ENCODE results near the gene MTX1. TPM values are rescaled to one million over a fixed set of nuclear protein-coding genes. Genes with fewer than 3 reads are reported as not detected.
"Not testable (repeated sequence)": the region's sequence is repeated elsewhere in the genome, so short reads cannot be mapped to it uniquely, and the experiment has no call there.

MTX1 gene
- total RNA-seq, 2 donors from 2014 or later = 47.3 to 63.2 TPM

- H3K9ac ChIP-seq (ENCODE audit: extremely low read depth, low read length, poor library complexity, severe bottlenecking) = no peak overlapping the region
- no peaks in the 10 kb centered on the region for H3K27me3 Mint-ChIP-seq (ENCODE audit: insufficient read depth)
- H3K27ac Mint-ChIP-seq = no peak overlapping the region
- no peak overlapping the region for H3K27ac ChIP-seq (ENCODE audit: low read depth, low read length)
- H3K27me3 ChIP-seq (ENCODE audit: control insufficient read depth, insufficient read depth, low read length, poor library complexity, severe bottlenecking) = no peaks in the 10 kb centered on the region
- H3K4me3 ChIP-seq (ENCODE audit: low read length) = no peak overlapping the region
- H3K36me3 Mint-ChIP-seq (ENCODE audit: low read depth) = peaks cover 2% of the 10 kb centered on the region
- H3K4me1 Mint-ChIP-seq = peaks cover 18% of the 10 kb centered on the region
- no peaks in the 10 kb centered on the region for H3K9me3 ChIP-seq (ENCODE audit: control insufficient read depth, low read length)
- no peaks in the 10 kb centered on the region for H3K36me3 ChIP-seq (ENCODE audit: control insufficient read depth, insufficient read depth, low read length)
- H3K9me3 Mint-ChIP-seq = no peaks in the 10 kb centered on the region
- H3K4me3 Mint-ChIP-seq = no peak overlapping the region
- no peak for DNase-seq
- TF ChIP-seq CTCF (conservative IDR thresholded peaks at IDR 0.05) = no peak
- WGBS, 2 experiments (ENCODE audit: insufficient coverage in 1 of 2, insufficient read length in 1 of 2) = 88 to 99% methylated on average over 6 to 7 of the region's 7 CpGs
- no peaks in the 10 kb centered on the region for H3K4me1 ChIP-seq (ENCODE audit: control insufficient read depth, insufficient read depth, low read length)
Measured at GRCh38 chr1:155223047-155223446, 14.6 kb downstream of the MTX1 start.

- H3K36me3 Mint-ChIP-seq (ENCODE audit: low read depth); H3K27ac Mint-ChIP-seq; H3K4me3 ChIP-seq (ENCODE audit: low read length): not testable (repeated sequence)
Measured at GRCh38 chr1:155225404-155225759, 16.9 kb downstream of the MTX1 start.

GRCh38 chr1:155226188-155226909 lies 17.9 kb downstream of the MTX1 start:
- WGBS, 2 experiments (ENCODE audit: insufficient coverage in 1 of 2, insufficient read length in 1 of 2) = 0 to 1% methylated on average over 4 to 7 of the region's 7 CpGs

More at GRCh38 chr1:155225404-155225759, 16.9 kb downstream of the MTX1 start:
- H3K9ac ChIP-seq (ENCODE audit: extremely low read depth, low read length, poor library complexity, severe bottlenecking); H3K9me3 Mint-ChIP-seq; H3K27me3 Mint-ChIP-seq (ENCODE audit: insufficient read depth); H3K27ac ChIP-seq (ENCODE audit: low read depth, low read length); DNase-seq; H3K4me1 ChIP-seq (ENCODE audit: control insufficient read depth, insufficient read depth, low read length); H3K27me3 ChIP-seq (ENCODE audit: control insufficient read depth, insufficient read depth, low read length, poor library complexity, severe bottlenecking); H3K36me3 ChIP-seq (ENCODE audit: control insufficient read depth, insufficient read depth, low read length); H3K9me3 ChIP-seq (ENCODE audit: control insufficient read depth, low read length): not testable (repeated sequence)
- 90 to 97% methylated on average over 5 to 8 of the region's 8 CpGs for WGBS, 2 experiments (ENCODE audit: insufficient coverage in 1 of 2, insufficient read length in 1 of 2)
- Mint-ChIP-seq H3K4me3 (peak overlapping the region; percentile 87), H3K4me1 (peaks cover 17% of the 10 kb centered on the region)

More at GRCh38 chr1:155226188-155226909, 17.9 kb downstream of the MTX1 start:
- Histone ChIP-seq H3K9me3 (ENCODE audit: control insufficient read depth, low read length) (no peaks in the 10 kb centered on the region), H3K27ac (ENCODE audit: low read depth, low read length) (peak overlapping the region; percentile 90), H3K27me3 (ENCODE audit: control insufficient read depth, insufficient read depth, low read length, poor library complexity, severe bottlenecking) (no peaks in the 10 kb centered on the region), H3K4me3 (ENCODE audit: low read length) (peak overlapping the region; percentile 95), H3K36me3 (ENCODE audit: control insufficient read depth, insufficient read depth, low read length) (no peaks in the 10 kb centered on the region), H3K4me1 (ENCODE audit: control insufficient read depth, insufficient read depth, low read length) (no peaks in the 10 kb centered on the region), H3K9ac (ENCODE audit: extremely low read depth, low read length, poor library complexity, severe bottlenecking) (peak overlapping the region; percentile 74)
- no peaks in the 10 kb centered on the region for H3K9me3 Mint-ChIP-seq
- H3K4me3 Mint-ChIP-seq = peak overlapping the region; percentile 87
- peaks cover 12% of the 10 kb centered on the region for H3K27me3 Mint-ChIP-seq (ENCODE audit: insufficient read depth)
- H3K36me3 Mint-ChIP-seq (ENCODE audit: low read depth) = peaks cover 2% of the 10 kb centered on the region
- peak overlapping the region; percentile 94 for H3K27ac Mint-ChIP-seq
- peaks cover 17% of the 10 kb centered on the region for H3K4me1 Mint-ChIP-seq
- DNase-seq = peak; percentile 93
- peak; percentile 67 for TF ChIP-seq CTCF (conservative IDR thresholded peaks at IDR 0.05)

Data from endodermal cell (in vitro differentiated cells).